H1 (cell line): Measurements from ENCODE around the gene HORMAD2. TPM values are rescaled to one million over a fixed set of nuclear protein-coding genes. Genes with fewer than 3 reads are reported as not detected.

Experiments
- CTCF ChIA-PET: fragments of 300-600 bp; sonication (Branson Sonifier 250); formaldehyde crosslinking; loops from one replicate; lab custom pipeline; 2021; ENCODE audit not compliant: partially characterized antibody; lab: Charles Lee
- POLR2A ChIA-PET: fragments of 300-600 bp; sonication (Branson Sonifier 250); formaldehyde crosslinking; loops from one replicate; lab custom pipeline; 2021; ENCODE audit warnings: inconsistent platforms; ENCODE audit not compliant: partially characterized antibody; lab: Charles Lee
- DNase-seq, 2 experiments: peaks; one replicate each; pipeline versions ENCODE4 v3.0.0 to v3.0.0-alpha.2; 2010 to 2022; ENCODE audit warnings: low spot score in 2 of 2, low read depth in 1 of 2, mixed read lengths in 1 of 2
- FAIRE-seq: peaks from 2 replicates; lab custom pipeline; 2011; peaks lifted over from hg19 to GRCh38; lab: Jason Lieb, UNC
- H2AFZ ChIP-seq: 2 replicates; pipeline ENCODE4 v1.8.1; 2012; ENCODE audit warnings: low read length, inconsistent platforms
- H2AK5ac ChIP-seq: 2 replicates; pipeline ENCODE4 v1.6.1; 2013; ENCODE audit warnings: low read depth, low read length
- H2BK120ac ChIP-seq: replicated peaks from 2 replicates; pipeline ENCODE3; 2013; ENCODE audit warnings: low read depth, low read length, inconsistent platforms
- H2BK12ac ChIP-seq: 2 replicates; pipeline ENCODE4 v1.6.1; 2013; ENCODE audit warnings: low read depth, low read length
- H2BK15ac ChIP-seq: 2 replicates; pipeline ENCODE4 v1.6.1; 2013; ENCODE audit warnings: low read length
- H2BK20ac ChIP-seq: 2 replicates; pipeline ENCODE4 v1.6.1; 2013; ENCODE audit warnings: low read length
- H2BK5ac ChIP-seq: 2 replicates; pipeline ENCODE4 v1.6.1; 2013; ENCODE audit warnings: low read depth, low read length
- H3K14ac ChIP-seq: 2 replicates; pipeline ENCODE4 v1.6.1; 2013; ENCODE audit warnings: inconsistent platforms; ENCODE audit not compliant: insufficient read length
- H3K18ac ChIP-seq: 2 replicates; pipeline ENCODE4 v1.6.1; 2013; ENCODE audit warnings: low read length; ENCODE audit errors: extremely low read depth
- H3K23ac ChIP-seq: 2 replicates; pipeline ENCODE4 v1.6.1; 2013; ENCODE audit warnings: inconsistent platforms; ENCODE audit not compliant: insufficient read length
- H3K23me2 ChIP-seq: 2 replicates; pipeline ENCODE4 v1.6.1; 2013; ENCODE audit warnings: low read depth, low read length
- H3K27ac ChIP-seq: 2 replicates; pipeline ENCODE4 v1.6.1; 2011; ENCODE audit warnings: low read depth, low read length, inconsistent platforms
- H3K27me3 ChIP-seq, 4 experiments: replicated peaks in 1 of 4; 1 replicate in 1 of 4; 2 replicates in 3 of 4; pipeline versions ENCODE4 v1.6.1 to v1.8.1; 2011 to 2013; ENCODE audit warnings: low read length in 3 of 4, mild to moderate bottlenecking in 3 of 4, inconsistent platforms in 2 of 4, mixed read lengths in 2 of 4, moderate library complexity in 1 of 4; ENCODE audit not compliant: control insufficient read depth in 3 of 4, insufficient read depth in 3 of 4; ENCODE audit errors: extremely low read depth in 1 of 4
- H3K36me3 ChIP-seq, 4 experiments: 2 replicates each; pipeline versions ENCODE4 v1.6.1 to v1.8.1; 2011 to 2013; ENCODE audit warnings: mild to moderate bottlenecking in 4 of 4, low read length in 3 of 4, moderate library complexity in 2 of 4, control low read depth in 1 of 4, inconsistent platforms in 1 of 4; ENCODE audit not compliant: insufficient read depth in 4 of 4, control insufficient read depth in 2 of 4
- H3K4ac ChIP-seq: replicated peaks from 2 replicates; pipeline ENCODE3; 2013; ENCODE audit warnings: low read length, low read depth, mixed read lengths, inconsistent platforms; ENCODE audit not compliant: insufficient read length
- H3K4me1 ChIP-seq, 4 experiments: replicated peaks in 1 of 4; 1 replicate in 1 of 4; 2 replicates in 3 of 4; pipeline versions ENCODE4 v1.6.1 to v1.8.1; 2011 to 2013; ENCODE audit warnings: low read length in 3 of 4, inconsistent platforms in 2 of 4, mixed read lengths in 1 of 4; ENCODE audit not compliant: insufficient read depth in 4 of 4, control insufficient read depth in 3 of 4
- H3K4me2 ChIP-seq, 2 experiments: 2 replicates each; pipeline versions ENCODE4 v1.6.1 to v1.8.1; 2011 to 2013; ENCODE audit warnings: low read depth in 2 of 2, low read length in 2 of 2, control low read depth in 1 of 2, inconsistent platforms in 1 of 2, mild to moderate bottlenecking in 1 of 2; ENCODE audit not compliant: insufficient read depth in 1 of 2
- H3K4me3 ChIP-seq, 4 experiments: fragments of 200-600, 300-600 bp in 1 of 4; sonication (generic), shearing (Covaris generic), sonication (Bioruptor Twin) in 1 of 4; 2 replicates each; pipeline versions ENCODE4 v1.5.1 to v1.8.1; 2011 to 2016; ENCODE audit warnings: low read length in 4 of 4, low read depth in 3 of 4, control low read depth in 2 of 4, inconsistent platforms in 2 of 4, mild to moderate bottlenecking in 2 of 4, mixed read lengths in 1 of 4, moderate library complexity in 1 of 4; ENCODE audit not compliant: insufficient read depth in 2 of 4; ENCODE audit errors: extremely low read depth in 1 of 4
- H3K56ac ChIP-seq: replicated peaks from 2 replicates; pipeline ENCODE3; 2013; ENCODE audit warnings: low read depth, mild to moderate bottlenecking, mixed read lengths, low read length, inconsistent platforms; ENCODE audit not compliant: insufficient read length
- H3K79me1 ChIP-seq: 2 replicates; pipeline ENCODE4 v1.6.1; 2013; ENCODE audit warnings: low read depth, low read length, control low read depth
- H3K79me2 ChIP-seq, 2 experiments: 2 replicates each; pipeline versions ENCODE4 v1.6.1 to v1.8.1; 2012 to 2013; ENCODE audit warnings: low read length in 2 of 2, mild to moderate bottlenecking in 2 of 2, inconsistent platforms in 1 of 2; ENCODE audit not compliant: insufficient read depth in 2 of 2, control insufficient read depth in 1 of 2
- H3K9ac ChIP-seq, 4 experiments: replicated peaks in 1 of 4; 1 replicate in 1 of 4; 2 replicates in 3 of 4; pipeline versions ENCODE4 v1.6.1 to v1.8.1; 2011 to 2013; ENCODE audit warnings: low read depth in 3 of 4, low read length in 3 of 4, control low read depth in 2 of 4, mild to moderate bottlenecking in 2 of 4, moderate library complexity in 2 of 4, inconsistent platforms in 1 of 4; ENCODE audit errors: extremely low read depth in 1 of 4
- H3K9me3 ChIP-seq, 2 experiments: 2 replicates each; pipeline versions ENCODE4 v1.6.1 to v1.8.1; 2012 to 2013; ENCODE audit warnings: mild to moderate bottlenecking in 2 of 2, moderate library complexity in 2 of 2, control low read depth in 1 of 2, inconsistent platforms in 1 of 2, low read depth in 1 of 2, low read length in 1 of 2, mixed read lengths in 1 of 2; ENCODE audit not compliant: insufficient read depth in 2 of 2
- H4K20me1 ChIP-seq, 2 experiments: replicated peaks in 1 of 2; 2 replicates each; pipeline versions ENCODE3 to v1.8.1; 2011 to 2013; ENCODE audit warnings: inconsistent platforms in 2 of 2, low read length in 2 of 2, mild to moderate bottlenecking in 1 of 2; ENCODE audit not compliant: insufficient read depth in 2 of 2, control insufficient read depth in 1 of 2
- H4K5ac ChIP-seq: 2 replicates; pipeline ENCODE4 v1.6.1; 2013; ENCODE audit warnings: low read length, low read depth, mixed read lengths, inconsistent platforms; ENCODE audit not compliant: insufficient read length
- H4K8ac ChIP-seq: 2 replicates; pipeline ENCODE4 v1.8.0; 2013; ENCODE audit warnings: mild to moderate bottlenecking, moderate library complexity, low read length, inconsistent platforms; ENCODE audit not compliant: insufficient read depth; ENCODE audit errors: extremely low read depth
- H4K91ac ChIP-seq: replicated peaks from 2 replicates; pipeline ENCODE3; 2013; ENCODE audit warnings: low read length, mixed read lengths, inconsistent platforms; ENCODE audit not compliant: insufficient read length
- CHD1 ChIP-seq: IDR thresholded peaks from 2 replicates; pipeline ENCODE4 v1.6.1; 2012; ENCODE audit warnings: low read depth, low read length, improper control_type of control experiment
- CHD2 ChIP-seq: IDR thresholded peaks from 2 replicates; pipeline ENCODE4 v1.6.1; 2012; ENCODE audit warnings: low read length, improper control_type of control experiment
- EZH2 ChIP-seq: fragments of 200-600 bp; sonication (generic); IDR thresholded peaks from 2 replicates; pipeline ENCODE4 v1.7.1; 2012; ENCODE audit warnings: low read depth, mild to moderate bottlenecking, moderate library complexity, low read length, inconsistent platforms; ENCODE audit not compliant: severe bottlenecking
- NANOG ChIP-seq: IDR thresholded peaks from 2 replicates; pipeline ENCODE4 v1.6.1; 2011; ENCODE audit warnings: low read length, low read depth, mild to moderate bottlenecking, inconsistent platforms; ENCODE audit not compliant: insufficient read depth, poor library complexity, severe bottlenecking
- NRF1 ChIP-seq: IDR thresholded peaks from 2 replicates; pipeline ENCODE4 v1.6.1; 2011; ENCODE audit warnings: mild to moderate bottlenecking, low read depth, low read length, improper control_type of control experiment
- PHF8 ChIP-seq: fragments of 200-600 bp; sonication (generic); conservative IDR thresholded peaks from 2 replicates; pipeline ENCODE4 v1.7.1; 2012; ENCODE audit warnings: low read depth, mild to moderate bottlenecking, inconsistent platforms, low read length, moderate library complexity
- SRF ChIP-seq: IDR thresholded peaks from 2 replicates; pipeline ENCODE4 v1.6.1; 2011; ENCODE audit warnings: mild to moderate bottlenecking, low read depth, low read length, moderate library complexity
- TCF12 ChIP-seq: IDR thresholded peaks from 2 replicates; pipeline ENCODE4 v1.6.1; 2011; ENCODE audit warnings: low read depth, mild to moderate bottlenecking, low read length
- YY1 ChIP-seq: IDR thresholded peaks from 2 replicates; pipeline ENCODE4 v1.6.1; 2011; ENCODE audit warnings: low read depth, mild to moderate bottlenecking, low read length
- WGBS, 2 experiments: shearing (Covaris generic) in 1 of 2; methylation state at CpG; one replicate each; pipeline versions ENCODE4 v1.1.6 to v1.1.7; 2013 to 2015; ENCODE audit warnings: low lambda C conversion rate in 2 of 2, mixed read lengths in 2 of 2, inconsistent platforms in 1 of 2, low coverage in 1 of 2, missing lambda C conversion rate in 1 of 2; ENCODE audit not compliant: insufficient replicate concordance in 2 of 2, insufficient coverage in 1 of 2, insufficient read length in 1 of 2; ENCODE audit errors: extremely low coverage in 1 of 2, missing lambda C conversion rate in 1 of 2; 5-methylcytosine and 5-hydroxymethylcytosine counted together
- polyA plus RNA-seq, 7 experiments: library from polyadenylated mRNA; depleted of rRNA in 3 of 7; stranded (reverse) in 5 of 7; unstranded in 2 of 7; fragments of >200 nt in 5 of 7; fragments of 200-250 nt in 2 of 7; gene quantifications; 1 replicate in 5 of 7; 2 replicates in 1 of 7; 4 replicates in 1 of 7; pipeline versions ENCODE4 v1.2.1 to v1.2.3, GENCODE V29; 2011 to 2013; ENCODE audit warnings: missing spikeins in 2 of 7, mixed read lengths in 2 of 7
- total RNA-seq: library from RNA; stranded (reverse); fragmentation: NEBNext Ultra II Directional; extraction: Animal tissue kit (Norgen Biotek cat#: 25700); gene quantifications from 2 replicates; pipeline ENCODE4 v1.2.1, GENCODE V29; 2021

The HORMAD2 gene
- total and polyA plus RNA-seq, 2 of the 8 experiments (the other 6 are each of a cell fraction or from before 2014, with no cell fraction given): 0.03 TPM; not detected in 1

GRCh38 chr22:30167734-30168133, 87.5 kb downstream of the HORMAD2 start:
- ChIA-PET POLR2A (no interaction called here), CTCF (no interaction called here)
- TF ChIP-seq PHF8 (no peak), NANOG (no peak), SRF (no peak), CHD2 (no peak), NRF1 (no peak), EZH2 (no peak), TCF12 (no peak), YY1 (no peak), CHD1 (no peak)
- no peak overlapping the region for H3K14ac ChIP-seq
- FAIRE-seq: no peak
- no peak overlapping the region for H2BK20ac ChIP-seq
- H4K5ac ChIP-seq: no peak overlapping the region
- H3K4me3 ChIP-seq: no peak overlapping the region
- 91% methylated on average over 1 of the region's 1 CpG; no CpG with 5 or more reads in 1 of the 2 experiments for WGBS, 2 experiments
- H3K27ac ChIP-seq: no peak overlapping the region
- no peak overlapping the region for H2BK120ac ChIP-seq
- H3K27me3 ChIP-seq: no peaks in the 10 kb centered on the region; a peak in 1 of 7 replicates
- H3K23me2 ChIP-seq: no peaks in the 10 kb centered on the region
- no peak overlapping the region for H2BK15ac ChIP-seq
- no peak overlapping the region for H4K8ac ChIP-seq
- H3K4me2 ChIP-seq: no peak overlapping the region
- no peak overlapping the region for H3K23ac ChIP-seq
- H3K9me3 ChIP-seq: no peaks in the 10 kb centered on the region
- no peak for DNase-seq
- H4K91ac ChIP-seq: no peak overlapping the region
- H3K79me1 ChIP-seq: no peaks in the 10 kb centered on the region
- H3K9ac ChIP-seq: no peak overlapping the region
- no peak overlapping the region for H3K4ac ChIP-seq
- no peaks in the 10 kb centered on the region for H3K4me1 ChIP-seq
- no peak overlapping the region for H2AFZ ChIP-seq
- no peak overlapping the region for H2BK12ac ChIP-seq
- no peaks in the 10 kb centered on the region for H3K36me3 ChIP-seq
- no peaks in the 10 kb centered on the region for H4K20me1 ChIP-seq
- no peak overlapping the region for H2AK5ac ChIP-seq
- H3K56ac ChIP-seq: no peak overlapping the region
- H3K79me2 ChIP-seq: no peaks in the 10 kb centered on the region
- H2BK5ac ChIP-seq: no peak overlapping the region
- H3K18ac ChIP-seq: no peak overlapping the region
